ENCODE data around the gene RAB24.
A peak's percentile ranks its signal among the peaks of the same experiment; 100 is the strongest.

Gene RAB24

DNA sequence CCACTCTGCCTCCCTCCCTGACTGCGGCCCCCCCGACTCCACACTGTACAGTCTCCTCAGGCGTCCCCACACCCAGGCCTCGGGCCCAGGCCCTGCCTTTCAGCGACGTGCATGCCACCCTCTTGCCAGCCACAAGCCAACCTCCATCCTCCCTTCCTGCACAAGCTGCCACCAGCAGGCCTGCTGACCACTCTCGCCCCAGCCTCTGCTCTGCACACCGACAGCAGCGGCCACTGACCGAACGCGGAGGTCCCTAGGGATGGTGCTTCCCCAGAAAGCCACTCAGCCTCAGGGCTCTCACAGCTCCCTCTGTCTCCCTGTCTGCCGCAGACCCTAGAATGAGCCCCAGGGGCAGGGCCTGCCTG, 29.4 kb upstream of the RAB24 start:
- DNase-seq = no peak

DNA sequence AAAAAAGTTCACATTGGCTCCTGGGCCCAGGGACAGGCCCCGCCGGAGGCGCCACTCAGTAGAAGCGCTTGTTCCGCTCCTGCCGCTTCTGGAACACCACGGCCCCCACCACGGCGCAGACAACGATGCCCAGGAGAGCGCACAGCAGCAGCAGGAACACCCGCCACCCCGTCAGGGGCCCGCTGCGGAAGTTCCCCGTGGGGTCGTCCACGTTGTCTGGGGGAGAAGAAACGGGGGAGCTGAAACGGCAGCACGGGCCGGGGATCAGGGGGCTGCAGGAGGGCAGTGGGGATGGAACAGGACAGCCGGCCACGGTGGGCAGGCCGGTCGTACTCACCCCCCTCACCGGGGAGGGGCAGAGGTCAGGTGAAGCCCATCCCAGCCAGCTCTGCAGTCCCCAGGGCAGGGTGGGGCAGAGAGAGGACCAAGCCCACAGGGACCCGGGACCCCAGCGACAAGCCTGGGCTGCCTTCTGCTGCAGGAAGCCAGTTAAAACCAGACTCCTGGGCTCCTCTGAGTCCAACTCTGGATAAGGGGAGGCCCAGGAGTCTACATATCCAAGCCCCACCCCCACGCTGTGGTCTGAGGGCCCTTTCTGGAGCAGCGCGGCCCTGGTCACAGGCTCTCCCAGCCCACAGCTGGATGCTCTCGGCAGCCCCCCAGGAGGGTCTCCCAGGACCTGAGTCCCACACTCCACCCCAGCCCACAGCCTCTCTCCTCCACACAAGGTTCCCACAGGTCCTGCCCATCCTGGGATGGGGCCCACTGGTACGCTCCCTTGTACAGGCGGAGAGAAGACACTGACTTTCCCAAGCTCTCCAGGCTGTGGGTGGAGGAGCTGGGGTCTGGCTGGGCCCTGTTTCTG, 28.7 kb upstream of the RAB24 start:
- no peak for DNase-seq

DNA sequence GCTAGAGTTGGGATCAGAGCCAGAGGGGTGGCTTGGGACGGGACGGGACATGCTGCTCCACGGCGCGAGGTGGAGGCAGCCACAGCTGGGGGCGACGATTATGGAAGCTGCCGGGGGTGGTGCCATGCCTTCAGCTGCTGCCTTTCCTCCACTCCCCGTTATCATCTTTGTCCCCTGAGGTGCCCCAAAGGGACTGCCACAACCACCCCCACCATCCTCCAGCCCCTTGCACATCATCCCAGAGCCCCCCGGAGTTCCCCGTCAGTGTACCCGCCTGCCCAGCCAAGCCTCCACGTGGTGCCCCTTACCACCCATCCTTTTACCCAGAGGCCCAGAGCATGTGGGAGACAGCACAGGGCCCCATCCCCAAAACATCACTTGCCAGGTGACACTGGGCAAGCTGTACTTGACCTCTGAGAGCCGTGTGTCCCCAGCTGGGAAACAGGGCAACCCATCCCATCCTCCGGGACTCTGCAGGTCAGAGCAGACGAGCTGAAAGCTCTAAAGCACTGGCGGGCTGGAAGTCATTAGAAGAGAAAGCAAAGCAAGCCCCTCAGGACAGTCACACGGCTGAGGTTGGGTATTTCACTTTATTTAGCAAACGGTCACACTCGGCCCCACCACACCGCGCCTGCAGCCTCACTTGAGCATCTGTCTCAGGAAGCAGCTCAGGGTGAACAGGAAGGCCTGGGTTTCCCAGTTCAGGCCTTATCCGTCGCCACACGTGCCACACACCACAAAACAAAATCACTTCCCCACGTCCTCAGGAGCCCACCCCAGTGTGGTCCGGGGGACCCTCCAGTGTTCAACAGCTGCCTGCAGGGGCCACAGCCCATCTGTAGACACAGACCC, 27.7 kb upstream of the RAB24 start:
- no peak for DNase-seq

DNA sequence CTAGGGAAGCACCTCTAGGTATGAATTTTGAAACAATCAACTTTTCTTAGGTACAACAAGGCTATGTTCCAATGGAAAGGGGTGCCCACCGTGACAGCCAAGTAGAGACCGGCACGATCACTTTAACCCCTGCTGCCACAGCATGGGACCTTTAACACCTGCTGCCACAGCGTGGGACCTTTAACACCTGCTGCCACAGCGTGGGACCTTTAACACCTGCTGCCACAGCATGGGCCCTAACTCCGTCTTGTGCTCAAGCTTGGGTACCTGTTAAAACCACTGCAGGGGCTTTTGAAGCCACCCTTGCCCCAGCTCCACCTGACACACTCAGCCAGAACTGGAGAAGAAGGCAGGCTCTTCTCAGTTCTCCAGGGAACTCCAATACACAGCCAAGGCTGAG, 26.4 kb upstream of the RAB24 start:
- no peak for DNase-seq

DNA sequence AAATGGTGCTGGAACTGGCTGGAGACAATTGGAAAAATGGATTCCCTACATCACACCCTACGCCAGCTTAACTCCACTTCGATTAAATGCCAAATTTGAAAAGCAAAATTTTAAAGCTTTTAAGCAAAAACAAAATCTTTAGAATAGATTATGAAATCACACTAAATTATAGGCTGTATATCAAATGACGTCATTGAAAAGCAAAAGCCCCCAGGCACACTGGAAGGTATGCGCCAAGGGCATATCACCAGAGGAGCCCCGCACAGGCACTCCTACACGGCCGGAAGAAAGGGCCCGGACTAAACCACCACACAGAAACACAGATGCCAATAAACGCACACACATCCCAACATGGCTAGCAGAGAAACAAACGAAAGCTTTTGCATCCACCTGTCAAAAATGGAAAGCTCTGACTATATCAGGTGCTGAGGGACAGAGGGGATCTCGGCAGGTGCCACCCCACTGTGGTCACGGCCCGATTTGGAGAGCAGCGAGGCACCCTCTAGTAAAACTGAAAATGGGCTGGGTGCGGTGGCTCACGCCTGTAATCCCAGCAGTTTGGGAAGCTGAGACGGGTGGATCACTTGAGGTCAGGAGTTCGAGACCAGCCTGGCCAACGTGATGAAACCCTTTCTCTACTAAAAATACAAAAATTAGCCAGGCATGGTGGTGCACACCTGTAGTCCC, 25.2 kb upstream of the RAB24 start:
- no peak for DNase-seq

DNA sequence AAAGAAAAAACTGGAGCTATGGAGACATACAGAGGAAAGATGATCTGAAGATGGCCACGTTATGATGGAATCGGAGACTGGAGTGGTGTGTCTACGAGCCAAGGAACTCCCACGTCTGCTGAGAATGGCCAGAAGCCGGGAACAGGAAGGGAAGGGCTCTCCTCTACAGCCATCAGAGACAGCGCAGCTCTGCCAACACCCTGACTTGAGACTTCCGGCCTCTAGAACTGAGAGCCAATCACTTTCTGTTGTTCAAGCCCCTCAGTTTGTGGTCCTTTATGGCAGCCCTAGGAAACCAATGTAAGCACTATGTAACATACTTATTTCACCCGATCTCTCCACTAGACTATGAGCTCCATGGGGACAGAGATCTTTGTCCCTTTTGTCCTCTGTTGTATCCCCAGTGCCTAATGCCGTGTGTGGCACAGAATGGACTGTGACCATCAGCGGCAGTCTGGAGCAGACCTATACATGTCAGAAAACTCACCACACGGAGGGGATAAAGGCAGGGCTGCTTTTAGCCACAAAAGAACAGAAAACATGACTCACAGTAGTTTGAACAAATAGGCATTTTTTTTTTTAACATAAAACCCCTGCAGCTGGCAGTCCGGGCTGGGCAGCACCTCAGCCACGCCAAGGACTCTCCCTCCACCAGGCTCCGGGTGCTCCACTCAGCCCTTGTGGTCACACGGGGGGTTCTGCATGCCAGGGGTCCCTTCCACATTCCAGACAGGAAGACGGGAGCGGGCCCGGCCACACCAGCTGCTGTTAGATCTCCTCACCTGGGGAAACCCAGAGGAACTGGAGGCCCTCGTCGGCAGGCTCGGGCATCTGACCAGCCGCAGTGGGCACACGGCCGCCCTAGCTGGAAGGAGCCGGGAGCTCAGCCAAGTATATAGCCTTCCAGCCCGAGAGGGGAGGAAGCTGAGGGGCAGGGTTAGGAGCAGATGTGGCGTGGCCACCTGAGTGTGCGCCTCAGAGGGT, 24.3 kb upstream of the RAB24 start:
- no peak for DNase-seq

DNA sequence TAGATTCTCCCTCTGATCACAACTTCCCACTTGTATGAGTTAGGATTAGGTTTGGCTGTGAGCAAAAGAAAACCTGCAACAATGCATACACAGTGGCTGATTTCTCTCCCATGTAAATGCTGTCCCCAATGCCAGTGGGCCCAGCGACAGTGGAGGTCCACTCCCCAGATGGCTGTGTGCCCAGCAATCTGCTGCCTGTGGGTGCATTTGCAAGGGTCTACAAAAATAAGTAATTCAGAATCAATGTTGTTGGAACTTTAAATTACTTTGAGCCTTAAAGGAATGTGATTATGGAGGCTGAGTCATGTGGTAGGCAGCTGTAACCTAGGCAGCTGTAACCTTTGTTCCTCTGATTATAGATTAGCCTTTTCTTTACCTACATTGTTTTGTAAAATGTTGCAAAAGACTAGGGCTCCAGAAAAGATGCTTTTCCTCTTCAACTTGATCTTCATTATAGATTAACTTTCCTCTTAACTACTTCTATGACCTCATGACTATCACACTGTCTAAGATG, 22.4 kb upstream of the RAB24 start:
- DNase-seq = no peak

DNA sequence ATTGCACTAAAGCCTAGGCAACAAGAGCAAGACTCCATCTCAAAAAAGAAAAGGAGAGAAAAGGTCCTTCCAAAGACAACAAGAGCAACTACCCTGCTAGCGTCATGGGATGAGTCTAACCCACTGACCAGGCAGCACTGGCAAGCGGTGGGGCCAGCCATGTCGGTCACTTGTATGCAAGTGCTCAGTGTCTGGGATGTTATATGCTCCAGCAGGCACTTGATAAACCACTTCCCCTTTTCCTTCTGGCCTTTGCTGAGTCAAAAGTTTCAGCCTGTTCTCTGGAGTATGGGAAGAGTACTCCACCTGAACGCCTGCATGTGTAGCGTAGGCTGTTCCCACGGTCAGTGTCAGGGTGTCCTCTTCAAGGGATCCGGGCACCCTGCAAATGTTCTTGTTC, 17.4 kb upstream of the RAB24 start:
- DNase-seq = no peak

DNA sequence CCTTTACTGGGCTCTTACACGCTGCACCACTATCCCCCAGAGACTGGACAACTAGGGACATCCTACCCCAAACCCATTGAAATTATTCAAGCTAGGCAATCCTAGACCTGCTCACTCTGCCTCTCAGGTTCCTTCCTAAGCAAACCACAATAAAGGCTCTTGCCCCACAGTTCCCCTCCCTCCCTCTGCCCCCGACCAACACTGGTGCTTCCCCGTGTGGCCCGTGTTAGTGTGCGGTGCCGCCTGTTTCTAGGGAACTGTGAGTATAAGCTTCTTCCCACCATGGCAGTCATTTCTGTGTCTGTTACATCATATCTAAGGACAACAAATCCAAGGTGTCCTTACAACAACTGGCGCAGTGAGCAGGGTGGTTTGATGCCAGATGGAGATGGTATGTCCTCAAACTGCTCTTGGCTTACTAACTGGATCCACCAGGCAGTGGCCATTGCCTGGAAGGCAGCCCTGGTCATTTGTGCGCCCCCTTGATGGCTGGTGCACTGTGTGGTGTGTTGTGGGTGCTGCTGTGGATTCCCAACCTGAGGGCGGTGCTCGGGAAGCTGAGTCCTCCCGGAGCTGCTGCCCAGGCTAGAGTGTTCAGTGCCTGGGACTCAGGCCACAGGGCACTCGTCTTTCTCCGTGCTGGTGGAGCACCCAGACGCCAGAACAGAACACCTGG, 16.5 kb upstream of the RAB24 start:
- DNase-seq = peak; percentile 35 to 39

DNA sequence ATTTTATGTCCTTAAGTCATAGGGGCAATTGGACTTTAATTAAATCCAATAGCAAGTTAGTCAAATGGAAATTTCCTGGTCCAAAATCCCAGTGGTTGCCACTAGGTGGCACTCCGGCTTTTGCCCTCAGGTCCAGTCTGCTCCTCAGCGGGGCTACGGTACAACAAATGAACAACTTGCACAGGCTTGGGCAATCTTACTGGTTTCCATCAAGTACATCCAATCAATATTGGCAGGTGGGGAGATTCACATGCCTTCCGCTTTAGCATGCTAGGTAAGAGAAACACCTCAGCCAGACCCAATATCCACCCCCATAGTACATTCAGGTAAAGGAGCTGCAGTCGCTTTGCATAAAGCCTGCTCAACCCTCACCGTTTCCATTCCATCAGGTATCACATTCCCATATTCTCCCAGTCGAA, 14.4 kb upstream of the RAB24 start:
- DNase-seq = peak; percentile 82 to 85

DNA sequence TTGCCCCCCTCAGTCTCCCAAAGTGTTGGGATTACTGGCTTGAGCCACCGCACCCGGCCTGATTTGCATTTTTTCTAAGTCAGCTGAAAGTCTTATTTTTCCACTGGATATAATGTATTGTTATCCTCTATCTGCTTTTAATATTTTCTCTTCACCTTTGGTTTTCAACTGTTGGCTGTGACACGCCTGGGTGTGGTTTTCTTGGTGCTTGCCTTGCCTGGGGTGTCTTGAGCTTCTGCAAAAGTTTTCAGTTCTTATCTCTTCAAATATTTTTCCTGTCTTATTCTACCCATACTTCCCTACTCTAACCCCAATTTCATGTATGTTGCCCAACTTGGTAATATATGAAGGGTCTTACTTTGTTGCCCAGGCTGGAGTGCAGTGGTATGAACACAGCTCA, 12.5 kb upstream of the RAB24 start:
- DNase-seq = no peak

DNA sequence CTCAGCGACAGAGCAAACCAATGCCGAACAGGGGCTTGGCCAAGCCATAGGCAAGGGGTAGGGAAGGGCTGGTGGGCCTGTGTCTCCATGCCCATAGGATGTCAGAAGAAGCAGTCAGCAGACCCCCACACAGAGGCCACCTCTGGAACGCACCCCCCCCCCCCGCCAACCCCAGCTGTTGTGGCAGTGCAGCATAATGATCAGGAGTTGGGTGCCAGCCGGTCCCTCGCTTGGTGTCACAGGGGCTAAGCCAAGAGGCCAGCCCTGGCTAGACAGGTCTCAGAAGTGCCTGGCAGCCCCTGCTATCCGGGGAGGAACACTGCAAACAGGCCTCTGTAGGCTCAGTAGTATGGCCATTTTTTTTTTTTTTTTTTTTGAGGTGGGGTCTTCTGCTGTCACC, 11.9 kb upstream of the RAB24 start:
- no peak for DNase-seq

DNA sequence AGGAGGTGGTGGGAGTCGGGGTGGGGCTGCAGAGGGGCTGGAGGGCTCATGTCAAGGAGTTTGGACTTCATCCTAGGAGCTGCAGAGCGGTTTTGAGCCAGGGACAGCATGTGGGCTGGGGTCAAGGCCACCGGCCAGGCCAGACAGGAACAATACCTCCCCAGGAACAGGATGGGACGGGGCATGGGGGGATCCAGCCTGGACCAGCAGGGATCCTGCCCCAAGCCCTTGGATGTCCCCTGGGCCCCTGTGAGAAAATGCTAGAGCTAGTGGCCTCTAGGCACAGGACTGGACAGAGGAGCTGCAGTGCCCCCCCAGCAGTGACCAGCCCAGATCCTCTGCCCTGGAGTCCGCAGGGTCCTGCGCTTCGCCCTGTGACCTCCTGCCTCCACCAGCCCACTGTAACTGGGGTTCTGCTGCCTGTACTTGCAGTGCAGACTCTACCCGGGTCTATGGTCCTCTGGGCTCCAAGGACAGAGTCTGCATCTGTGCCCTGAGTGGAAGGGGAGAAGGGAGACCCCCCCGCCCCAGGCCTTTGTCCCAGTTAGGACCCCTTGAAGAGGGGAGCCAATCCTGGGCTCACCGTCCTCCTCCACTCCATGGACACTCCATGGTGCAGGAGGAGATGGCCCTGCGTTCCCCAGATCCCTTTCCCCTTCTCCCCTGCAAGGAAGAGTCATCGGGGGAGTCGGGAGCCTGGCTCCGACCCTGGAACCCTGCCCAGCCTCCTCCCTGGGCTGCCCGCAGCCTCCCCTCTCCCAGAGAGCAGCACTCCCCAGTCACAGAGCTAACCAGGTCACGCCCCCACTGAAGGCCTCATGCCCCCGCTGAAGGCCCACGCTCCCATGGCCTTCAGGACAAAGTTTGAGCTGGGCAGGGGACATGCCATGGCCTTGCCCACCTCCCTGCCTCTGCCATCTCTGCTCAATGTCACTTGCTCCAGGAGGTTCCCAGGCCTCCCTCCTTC, 11.1 kb upstream of the RAB24 start:
- DNase-seq = no peak

DNA sequence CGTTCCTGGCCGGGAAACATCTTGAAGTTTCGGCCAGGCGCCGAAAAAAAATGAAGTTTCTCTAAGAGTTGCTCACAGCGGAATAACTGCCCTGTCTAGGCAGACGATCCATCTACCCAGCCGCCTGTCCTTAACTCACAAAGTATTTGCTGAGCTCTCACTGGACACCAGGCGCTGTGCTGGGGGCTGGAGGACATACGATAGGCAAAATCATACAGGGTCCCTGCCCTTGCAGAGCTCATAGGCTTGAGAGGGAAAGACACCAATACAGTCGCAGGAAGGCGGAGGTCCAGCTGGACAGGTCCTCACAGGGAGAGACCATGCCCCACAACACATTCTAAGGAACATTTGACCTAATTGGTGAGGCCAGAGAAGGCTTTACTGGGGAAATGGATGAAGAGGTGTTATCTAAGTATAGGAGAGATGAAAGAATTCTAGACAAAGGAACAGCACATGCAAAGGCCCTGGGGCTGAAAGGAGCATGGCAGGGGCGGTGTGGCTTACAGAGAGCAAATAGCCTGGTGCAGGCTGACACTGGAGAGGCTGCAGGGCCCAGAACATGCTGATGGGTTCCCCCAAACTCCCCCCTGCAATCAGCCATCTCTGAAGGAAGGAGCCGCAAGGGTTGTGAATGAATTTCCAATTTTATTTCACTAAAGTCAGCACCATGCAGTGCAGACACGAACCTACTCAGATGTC, 10.2 kb upstream of the RAB24 start:
- DNase-seq = no peak

DNA sequence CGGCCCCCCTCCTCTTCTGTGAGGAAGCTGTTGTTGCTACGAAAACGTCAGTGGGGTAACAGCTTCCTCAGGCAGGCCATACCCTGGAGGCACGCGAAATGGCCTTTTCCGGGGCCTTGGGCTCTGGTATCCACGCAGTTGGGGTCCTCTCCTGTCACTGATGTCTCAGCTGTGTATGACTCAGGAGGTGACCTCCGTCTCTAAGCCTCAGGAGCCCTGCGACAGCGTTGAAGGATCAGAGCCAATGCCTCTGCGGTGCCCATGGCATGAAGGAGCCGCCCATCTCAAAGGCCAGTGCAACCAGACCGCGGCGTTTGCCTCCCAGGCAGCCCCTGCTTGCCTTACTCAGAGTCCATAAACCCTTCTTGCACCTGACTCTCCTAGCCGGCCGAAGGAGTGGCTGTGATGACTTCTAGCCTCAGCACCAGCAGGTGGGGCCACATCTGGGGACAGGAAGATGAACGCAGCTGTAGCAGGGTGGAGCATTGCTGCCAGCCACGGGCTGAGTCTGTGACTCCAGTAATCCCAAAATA, 9.2 kb upstream of the RAB24 start:
- peak; percentile 72 to 79 for DNase-seq

DNA sequence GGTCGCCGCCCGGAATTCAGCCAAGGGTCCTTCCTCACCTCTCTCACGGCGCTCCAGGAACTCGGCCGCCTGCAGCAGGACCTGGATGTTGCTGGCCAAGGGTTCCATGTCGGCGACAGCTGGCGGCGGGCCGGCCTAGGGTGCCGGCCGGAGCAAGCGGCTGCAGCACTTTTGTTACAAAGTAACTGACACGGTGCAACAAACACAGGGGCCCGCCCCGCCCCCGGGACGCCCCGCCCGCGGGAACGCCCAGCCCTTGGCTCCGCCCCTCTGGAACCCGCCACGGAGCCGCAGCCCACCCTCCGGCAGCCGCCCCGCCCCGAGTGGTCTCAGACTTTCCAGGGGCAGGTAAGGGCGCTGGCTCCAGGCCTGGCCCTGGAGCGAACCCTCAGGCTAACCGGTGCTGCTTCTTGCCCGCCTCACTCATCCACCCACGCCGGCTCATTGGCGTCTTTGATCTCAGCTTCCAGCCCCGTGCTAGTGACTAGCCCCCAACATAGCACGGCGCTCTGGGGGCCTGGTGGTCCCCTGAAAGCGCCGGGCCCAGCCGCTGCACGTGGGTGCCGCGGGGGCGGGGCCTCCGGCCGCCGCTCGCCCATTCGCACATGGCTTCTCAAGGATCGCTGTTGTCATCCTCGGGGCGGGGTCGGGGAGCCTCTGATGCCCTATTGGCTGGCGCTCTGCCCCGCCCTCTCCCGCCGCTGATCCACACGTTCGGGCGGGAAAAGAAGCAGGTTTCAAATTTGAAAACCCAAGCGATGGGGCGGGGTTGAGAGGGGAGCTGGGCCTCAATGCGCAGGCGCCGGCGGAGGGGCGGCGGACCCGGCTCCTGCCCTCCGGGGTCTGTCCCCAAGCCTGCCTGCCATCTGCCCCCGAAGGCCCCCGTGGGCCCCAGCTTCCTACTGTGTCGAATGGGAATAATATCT, 8.5 kb upstream of the RAB24 start, which contains the start of gene MXD3:
Gene MXD3 (minus strand): TSS at position 176 of the 926 bp plus-strand sequence. CDS start 68 bp downstream, at position 108.
- DNase-seq = peak; percentile 98 to 99

DNA sequence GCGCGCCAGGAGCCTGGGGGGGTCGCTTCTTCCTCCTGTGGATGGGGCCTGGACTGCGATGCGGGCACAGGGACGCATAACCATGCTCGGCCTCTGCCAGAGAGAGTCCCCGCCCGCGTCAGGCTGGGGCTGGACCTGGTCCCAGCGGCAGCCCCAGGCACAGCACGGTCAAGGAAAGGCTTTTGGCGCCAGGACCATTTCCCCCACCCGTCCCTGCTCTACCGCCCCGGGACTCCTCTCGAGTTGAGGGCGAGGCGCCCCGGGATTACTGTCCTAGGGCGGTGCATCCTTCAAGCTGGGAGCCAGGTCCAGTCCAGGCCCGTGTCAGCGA, 7.8 kb upstream of the RAB24 start:
- DNase-seq = no peak

DNA sequence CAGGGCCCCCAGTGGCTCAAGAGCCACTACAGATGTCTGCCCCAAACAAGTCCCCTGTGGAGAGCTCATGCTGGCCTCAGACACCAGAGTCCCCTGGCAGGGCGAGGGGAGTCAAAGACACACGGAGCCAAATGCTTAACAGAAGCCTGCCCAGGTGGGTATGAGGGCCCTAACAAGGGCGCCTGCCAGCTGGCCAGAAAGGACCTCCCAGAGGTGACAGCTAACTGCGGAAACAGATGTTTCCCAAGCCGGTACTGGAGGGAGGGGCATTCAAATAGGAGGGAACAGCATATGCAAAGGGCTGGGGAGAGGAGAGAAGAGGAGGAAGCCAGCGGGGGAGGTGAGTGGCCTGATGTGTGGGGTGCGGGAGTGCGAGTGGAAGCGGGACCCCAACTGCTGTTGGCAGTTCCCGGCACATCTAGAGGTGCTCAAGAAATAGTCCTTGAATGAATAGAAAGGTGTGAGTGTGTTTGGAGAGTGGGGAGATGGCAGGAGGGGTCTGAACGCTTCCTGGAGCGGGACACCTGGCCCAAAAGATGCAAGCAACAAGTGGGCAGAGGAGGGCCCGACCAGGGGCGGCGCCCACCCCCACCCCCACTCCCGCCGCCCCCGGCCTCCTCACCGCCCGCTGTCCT, 7.4 kb upstream of the RAB24 start:
- DNase-seq = peak; percentile 45 to 46
